HG03108 (cell line): Measurements from ENCODE around the gene NOD1.

Experiments used
- ATAC-seq: cut with Tn5 transposase; IDR thresholded peaks from one replicate; pipeline ENCODE4 v1.9.1; 2021; ENCODE audit warnings: moderate library complexity; ENCODE audit not compliant: unreplicated experiment

NOD1 gene

GRCh38 chr7:30470771-30471170 is 7.8 kb downstream of the NOD1 start:
- no peak for ATAC-seq

- no peak for ATAC-seq
Observed at GRCh38 chr7:30470163-30470770, 8.3 kb downstream of the NOD1 start.

- no peak for ATAC-seq
Observed at GRCh38 chr7:30469303-30469702, 9.3 kb downstream of the NOD1 start.

GRCh38 chr7:30468791-30469190 is 9.8 kb downstream of the NOD1 start:
- ATAC-seq, result no peak

- no peak for ATAC-seq
Observed at GRCh38 chr7:30468041-30468440, 10.5 kb downstream of the NOD1 start.

GRCh38 chr7:30467271-30467670 is 11.3 kb downstream of the NOD1 start:
- ATAC-seq, result no peak

GRCh38 chr7:30466266-30466665 is 12.3 kb downstream of the NOD1 start:
- ATAC-seq, result no peak

- no peak for ATAC-seq
Observed at GRCh38 chr7:30465811-30466180, 12.8 kb downstream of the NOD1 start.

GRCh38 chr7:30465046-30465810 is 13.4 kb downstream of the NOD1 start:
- ATAC-seq, result no peak

- no peak for ATAC-seq
Observed at GRCh38 chr7:30464231-30464671, 14.3 kb downstream of the NOD1 start.

GRCh38 chr7:30463405-30464145 is 15.0 kb downstream of the NOD1 start:
- peak; percentile 70 for ATAC-seq

- no peak for ATAC-seq
Observed at GRCh38 chr7:30462179-30462578, 16.4 kb downstream of the NOD1 start.

GRCh38 chr7:30460246-30460633 is 18.3 kb downstream of the NOD1 start:
- no peak for ATAC-seq

- ATAC-seq, result no peak
Observed at GRCh38 chr7:30459591-30460245, 18.9 kb downstream of the NOD1 start.

- no peak for ATAC-seq
Observed at GRCh38 chr7:30458311-30458710, 20.3 kb downstream of the NOD1 start.

- no peak for ATAC-seq
Observed at GRCh38 chr7:30453921-30454320, 24.7 kb downstream of the NOD1 start.

- ATAC-seq, result no peak
Observed at GRCh38 chr7:30453016-30453415, 25.6 kb downstream of the NOD1 start.

- no peak for ATAC-seq
Observed at GRCh38 chr7:30452280-30452930, 26.2 kb downstream of the NOD1 start.

- no peak for ATAC-seq
Observed at GRCh38 chr7:30451539-30452279, 26.9 kb downstream of the NOD1 start.

GRCh38 chr7:30450983-30451497 is 27.5 kb downstream of the NOD1 start:
- no peak for ATAC-seq
